ENCODE measurements around the gene OMG.

The OMG gene

GRCh38 chr17:31273516-31273915 is 23.5 kb downstream of the OMG start:
- H2AFZ ChIP-seq (ENCODE audit: low read depth, low read length, severe bottlenecking) = no peak overlapping the region
- 0 out of 2 replicates have a peak, but pooled peaks cover 5% of the 10 kb centered on the region for H3F3A ChIP-seq (ENCODE audit: insufficient read depth)
- no peak overlapping the region for H3K4me3 ChIP-seq (ENCODE audit: insufficient read depth, low read length, poor library complexity, severe bottlenecking)
- no peaks in the 10 kb centered on the region for H3K9me2 ChIP-seq (replicated peaks; ENCODE audit: insufficient read depth, low read length)
- H3K9me3 ChIP-seq (ENCODE audit: insufficient read depth, low read length) = no peaks in the 10 kb centered on the region
- H3K9ac ChIP-seq (ENCODE audit: low read length) = no peak overlapping the region
- no peaks in the 10 kb centered on the region for H3K79me2 ChIP-seq (ENCODE audit: insufficient read depth, low read length)
- 0 out of 2 replicates have a peak, but pooled peaks cover 3% of the 10 kb centered on the region for H3K36me3 ChIP-seq (ENCODE audit: low read length)
- no peak overlapping the region for H3K4me2 ChIP-seq (ENCODE audit: low read depth, low read length, poor library complexity, severe bottlenecking)
- no peak overlapping the region for H3K27ac ChIP-seq (ENCODE audit: low read depth, low read length)
- H3K27me3 ChIP-seq (ENCODE audit: low read length) = no peaks in the 10 kb centered on the region
- TF ChIP-seq CTCF (IDR thresholded peaks at IDR 0.05; ENCODE audit: insufficient read depth, low read length, poor library complexity, severe bottlenecking) (no peak), EZH2phosphoT487 (conservative IDR thresholded peaks at IDR 0.05; ENCODE audit: low read length) (no peak)
- H4K20me1 ChIP-seq (ENCODE audit: low read depth, low read length) = no peaks in the 10 kb centered on the region

DNA sequence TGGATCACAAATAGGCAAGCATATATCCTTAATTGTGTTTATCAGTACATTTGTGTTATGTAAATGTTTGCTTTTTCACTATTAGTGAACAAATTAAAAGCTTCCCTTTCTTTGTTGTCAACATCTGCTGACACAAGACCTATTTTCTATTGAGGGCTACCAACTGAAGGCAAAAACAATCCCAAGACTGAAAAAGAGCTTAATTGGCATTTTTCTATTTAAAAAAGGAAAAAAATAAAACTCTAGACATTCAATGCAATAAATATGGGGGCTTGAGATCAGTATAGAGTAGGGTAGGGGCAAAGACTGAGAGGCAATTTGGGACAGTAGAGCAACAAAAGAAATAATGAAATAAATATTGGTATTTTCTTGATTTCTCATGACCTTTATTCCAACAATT is 24.2 kb downstream of the OMG start:
- Histone ChIP-seq H3K9ac (ENCODE audit: low read length) (no peak overlapping the region), H3K79me2 (ENCODE audit: insufficient read depth, low read length) (no peaks in the 10 kb centered on the region), H4K20me1 (ENCODE audit: low read depth, low read length) (no peaks in the 10 kb centered on the region), H3K9me3 (ENCODE audit: insufficient read depth, low read length) (no peaks in the 10 kb centered on the region), H3K27ac (ENCODE audit: low read depth, low read length) (no peak overlapping the region), H3K27me3 (ENCODE audit: low read length) (no peaks in the 10 kb centered on the region), H3K4me3 (ENCODE audit: insufficient read depth, low read length, poor library complexity, severe bottlenecking) (no peak overlapping the region), H3K4me2 (ENCODE audit: low read depth, low read length, poor library complexity, severe bottlenecking) (no peak overlapping the region), H3F3A (ENCODE audit: insufficient read depth) (0 out of 2 replicates have a peak, but pooled peaks cover 5% of the 10 kb centered on the region), H2AFZ (ENCODE audit: low read depth, low read length, severe bottlenecking) (no peak overlapping the region), H3K9me2 (replicated peaks; ENCODE audit: insufficient read depth, low read length) (no peaks in the 10 kb centered on the region), H3K36me3 (ENCODE audit: low read length) (0 out of 2 replicates have a peak, but pooled peaks cover 3% of the 10 kb centered on the region)
- TF ChIP-seq EZH2phosphoT487 (conservative IDR thresholded peaks at IDR 0.05; ENCODE audit: low read length) (no peak), CTCF (IDR thresholded peaks at IDR 0.05; ENCODE audit: insufficient read depth, low read length, poor library complexity, severe bottlenecking) (no peak)

- H3K4me2 ChIP-seq (ENCODE audit: low read depth, low read length, poor library complexity, severe bottlenecking) = no peak overlapping the region
- H3K9ac ChIP-seq (ENCODE audit: low read length) = no peak overlapping the region
- H3F3A ChIP-seq (ENCODE audit: insufficient read depth) = 0 out of 2 replicates have a peak, but pooled peaks cover 5% of the 10 kb centered on the region
- H3K27me3 ChIP-seq (ENCODE audit: low read length) = no peaks in the 10 kb centered on the region
- no peaks in the 10 kb centered on the region for H3K9me2 ChIP-seq (replicated peaks; ENCODE audit: insufficient read depth, low read length)
- H3K4me3 ChIP-seq (ENCODE audit: insufficient read depth, low read length, poor library complexity, severe bottlenecking) = no peak overlapping the region
- H3K79me2 ChIP-seq (ENCODE audit: insufficient read depth, low read length) = no peaks in the 10 kb centered on the region
- H3K36me3 ChIP-seq (ENCODE audit: low read length) = 0 out of 2 replicates have a peak, but pooled peaks cover 3% of the 10 kb centered on the region
- H4K20me1 ChIP-seq (ENCODE audit: low read depth, low read length) = no peaks in the 10 kb centered on the region
- TF ChIP-seq CTCF (IDR thresholded peaks at IDR 0.05; ENCODE audit: insufficient read depth, low read length, poor library complexity, severe bottlenecking) (no peak), EZH2phosphoT487 (conservative IDR thresholded peaks at IDR 0.05; ENCODE audit: low read length) (no peak)
- H3K9me3 ChIP-seq (ENCODE audit: insufficient read depth, low read length) = no peaks in the 10 kb centered on the region
- no peak overlapping the region for H2AFZ ChIP-seq (ENCODE audit: low read depth, low read length, severe bottlenecking)
- no peak overlapping the region for H3K27ac ChIP-seq (ENCODE audit: low read depth, low read length)
These were observed 24.8 kb downstream of the OMG start for GRCh38 chr17:31272236-31272635.
